GM18907 (cell line): ENCODE measurements around the gene PER3.

Experiments used
- ATAC-seq: cut with Tn5 transposase; IDR thresholded peaks from one replicate; pipeline ENCODE4 v1.9.1; 2021; ENCODE audit warnings: mild to moderate bottlenecking, moderate library complexity; ENCODE audit not compliant: unreplicated experiment

Gene PER3

GRCh38 chr1:7831458-7831857 lies 47.4 kb downstream of the PER3 start:
- ATAC-seq = no peak

GRCh38 chr1:7833035-7833434 lies 48.9 kb downstream of the PER3 start:
- ATAC-seq = no peak

GRCh38 chr1:7838714-7839113 lies 54.6 kb downstream of the PER3 start:
- ATAC-seq = no peak

GRCh38 chr1:7839526-7839925 lies 55.4 kb downstream of the PER3 start:
- no peak for ATAC-seq

- ATAC-seq = no peak
These were observed 58.4 kb downstream of the PER3 start for GRCh38 chr1:7842517-7842916.

- ATAC-seq = no peak
These were observed 61.7 kb downstream of the PER3 start for GRCh38 chr1:7845761-7846160.

GRCh38 chr1:7846656-7847055 lies 62.6 kb downstream of the PER3 start:
- no peak for ATAC-seq

GRCh38 chr1:7847599-7847998 lies 63.5 kb downstream of the PER3 start:
- no peak for ATAC-seq

GRCh38 chr1:7850786-7851185 lies 66.7 kb downstream of the PER3 start:
- ATAC-seq = no peak

GRCh38 chr1:7852804-7853683 lies 69.0 kb downstream of the PER3 start, which contains the start of gene UTS2:
Gene UTS2 (minus strand): TSS chr1:7853065. CDS start chr1:7853003, 62 bp downstream.
- no peak for ATAC-seq

GRCh38 chr1:7853684-7854026 lies 69.6 kb downstream of the PER3 start:
- ATAC-seq = no peak

- no peak for ATAC-seq
These were observed 72.3 kb downstream of the PER3 start for GRCh38 chr1:7856345-7856744.

GRCh38 chr1:7857000-7857399 lies 72.9 kb downstream of the PER3 start:
- ATAC-seq = no peak

- no peak for ATAC-seq
These were observed 73.9 kb downstream of the PER3 start for GRCh38 chr1:7857985-7858384.

- ATAC-seq = no peak
These were observed 75.3 kb downstream of the PER3 start for GRCh38 chr1:7859406-7859805.

- ATAC-seq = no peak
These were observed 76.0 kb downstream of the PER3 start for GRCh38 chr1:7860130-7860529.

- no peak for ATAC-seq
These were observed 77.4 kb downstream of the PER3 start for GRCh38 chr1:7861452-7861851.

GRCh38 chr1:7862211-7863060 lies 78.3 kb downstream of the PER3 start:
- no peak for ATAC-seq

- no peak for ATAC-seq
These were observed 79.8 kb downstream of the PER3 start for GRCh38 chr1:7863756-7864328.

- no peak for ATAC-seq
These were observed 81.9 kb downstream of the PER3 start for GRCh38 chr1:7865978-7866377.

- no peak for ATAC-seq
These were observed 84.1 kb downstream of the PER3 start for GRCh38 chr1:7868070-7868780.
